GM23248 (cell line): ENCODE measurements around the gene C11orf16. TPM values are rescaled to one million over a fixed set of nuclear protein-coding genes. Genes with fewer than 3 reads are reported as not detected.

Experiments used
- DNase-seq: peaks from one replicate; pipeline ENCODE4 v3.0.0-alpha.2; 2015
- H2AFZ ChIP-seq: fragments of 200-600 bp; sonication (generic); 2 replicates; pipeline ENCODE4 v1.6.1; 2016; ENCODE audit warnings: antibody characterized with exemption
- H3F3A ChIP-seq: fragments of 200-600 bp; sonication (generic); 2 replicates; pipeline ENCODE4 v1.6.1; 2016; ENCODE audit warnings: mild to moderate bottlenecking, antibody characterized with exemption, mixed run types; ENCODE audit not compliant: insufficient read depth
- H3K27ac ChIP-seq: fragments of 200-600 bp; sonication (generic); 2 replicates; pipeline ENCODE4 v1.5.1; 2016; ENCODE audit warnings: mild to moderate bottlenecking
- H3K27me3 ChIP-seq: fragments of 200-600 bp; sonication (generic); replicated peaks from 2 replicates; pipeline ENCODE4 v1.6.1; 2016; ENCODE audit warnings: mild to moderate bottlenecking; ENCODE audit not compliant: insufficient read depth
- H3K36me3 ChIP-seq: fragments of 200-600 bp; sonication (generic); 2 replicates; pipeline ENCODE4 v1.6.1; 2016; ENCODE audit warnings: low read depth, mild to moderate bottlenecking
- H3K4me1 ChIP-seq: fragments of 200-600 bp; sonication (generic); 2 replicates; pipeline ENCODE4 v1.6.1; 2016; ENCODE audit warnings: mild to moderate bottlenecking; ENCODE audit not compliant: insufficient read depth
- H3K4me2 ChIP-seq: fragments of 200-600 bp; sonication (generic); one replicate; pipeline ENCODE4 v1.6.1; 2016; ENCODE audit warnings: mild to moderate bottlenecking; ENCODE audit not compliant: unreplicated experiment
- H3K4me3 ChIP-seq: fragments of 200-600 bp; sonication (generic); 2 replicates; pipeline ENCODE4 v1.5.1; 2016; ENCODE audit warnings: mild to moderate bottlenecking
- H3K79me2 ChIP-seq: fragments of 200-600 bp; sonication (generic); 2 replicates; pipeline ENCODE4 v1.6.1; 2016; ENCODE audit warnings: mild to moderate bottlenecking; ENCODE audit not compliant: insufficient read depth
- H3K9ac ChIP-seq: fragments of 200-600 bp; sonication (generic); 2 replicates; pipeline ENCODE4 v1.6.1; 2016; ENCODE audit warnings: mild to moderate bottlenecking
- H3K9me2 ChIP-seq: fragments of 200-600 bp; sonication (generic); 2 replicates; pipeline ENCODE4 v1.6.1; 2016; ENCODE audit warnings: mixed run types, mild to moderate bottlenecking, moderate library complexity; ENCODE audit not compliant: insufficient read depth
- H3K9me3 ChIP-seq: fragments of 200-600 bp; sonication (generic); one replicate; pipeline ENCODE4 v1.6.1; 2017; ENCODE audit warnings: low read depth
- H4K20me1 ChIP-seq: fragments of 200-600 bp; sonication (generic); 2 replicates; pipeline ENCODE4 v1.6.0; 2016; ENCODE audit not compliant: insufficient read depth
- EZH2 ChIP-seq: fragments of 200-600 bp; sonication (generic); IDR thresholded peaks from 2 replicates; pipeline ENCODE4 v1.6.1; 2018; ENCODE audit warnings: antibody characterized with exemption, mild to moderate bottlenecking; ENCODE audit not compliant: insufficient read depth, poor library complexity, severe bottlenecking
- EZH2phosphoT487 ChIP-seq: fragments of 200-600 bp; sonication (generic); IDR thresholded peaks from 2 replicates; pipeline ENCODE4 v1.6.1; 2018; ENCODE audit warnings: antibody characterized with exemption, moderate library complexity, mild to moderate bottlenecking, low read depth; ENCODE audit not compliant: insufficient read depth
- WGBS, 2 experiments: methylation state at CpG; one replicate each; pipeline ENCODE4 v1.1.6; 2015 to 2017; ENCODE audit warnings: low lambda C conversion rate in 2 of 2, low coverage in 1 of 2; ENCODE audit errors: missing lambda C conversion rate in 2 of 2; 5-methylcytosine and 5-hydroxymethylcytosine counted together
- in situ Hi-C: fragments of 300-500 bp; cut with MboI; formaldehyde crosslinking; loops from 2 replicates; pipeline ENCODE4 v1.15.0; 2020
- polyA plus RNA-seq: library from polyadenylated mRNA; unstranded; fragments of >200 nt; fragmentation: Nextera tagmentation; extraction: Ambion mirVana; gene quantifications from 2 replicates; pipeline ENCODE4 v1.2.1, GENCODE V29; 2016
- total RNA-seq: library from RNA; depleted of rRNA; stranded (reverse); fragments of >200 nt; shearing (Covaris generic); gene quantifications from 2 replicates; pipeline ENCODE4 v1.2.3, GENCODE V29; 2014

The C11orf16 gene
- total and polyA plus RNA-seq, 2 experiments from 2014 or later: not detected

- Histone ChIP-seq H3K27ac (no peak overlapping the region), H3K9me3 (no peaks in the 10 kb centered on the region), H3K9ac (peak overlapping the region; percentile 55), H3K79me2 (peaks cover 29% of the 10 kb centered on the region), H3K9me2 (no peaks in the 10 kb centered on the region), H3K4me1 (peaks cover 42% of the 10 kb centered on the region), H3F3A (peaks cover 14% of the 10 kb centered on the region), H4K20me1 (no peaks in the 10 kb centered on the region), H3K36me3 (no peaks in the 10 kb centered on the region), H3K4me3 (peak overlapping the region; percentile 69), H2AFZ (peak overlapping the region; percentile 89), H3K27me3 (no peaks in the 10 kb centered on the region), H3K4me2 (peak overlapping the region; percentile 82)
- DNase-seq: no peak
- in situ Hi-C loops: no loop called here
- 0 to 4% methylated on average over 10 to 18 of the region's 19 CpGs for WGBS, 2 experiments
- TF ChIP-seq EZH2 (no peak), EZH2phosphoT487 (no peak)
These were observed 22.1 kb downstream of the C11orf16 start for GRCh38 chr11:8910649-8911026.

DNA sequence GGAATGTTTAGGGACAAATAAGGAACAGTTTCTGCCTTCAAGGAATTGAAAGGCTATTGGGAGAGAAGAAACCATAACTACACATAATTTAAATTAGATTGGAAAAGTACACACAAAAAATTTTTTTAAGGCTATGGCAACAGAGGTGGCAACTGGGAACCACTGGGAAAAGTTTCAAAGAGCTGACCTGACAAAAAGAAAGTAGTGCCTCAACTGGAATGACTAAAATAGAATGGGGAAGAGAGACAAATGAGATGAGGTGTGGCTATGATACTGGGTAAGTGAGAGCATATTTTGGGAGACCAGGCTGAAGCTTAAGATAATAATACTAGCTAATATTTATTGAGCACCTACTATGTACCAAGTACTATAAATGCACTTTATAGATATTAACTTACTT lies 24.6 kb downstream of the C11orf16 start:
- Histone ChIP-seq H2AFZ (no peak overlapping the region), H3K79me2 (peaks cover 10% of the 10 kb centered on the region), H3K4me3 (no peak overlapping the region), H3K27me3 (no peaks in the 10 kb centered on the region), H3K27ac (no peak overlapping the region), H4K20me1 (no peaks in the 10 kb centered on the region), H3K9me2 (no peaks in the 10 kb centered on the region), H3K4me1 (peaks cover 45% of the 10 kb centered on the region), H3F3A (peaks cover 32% of the 10 kb centered on the region), H3K36me3 (no peaks in the 10 kb centered on the region), H3K9ac (no peak overlapping the region), H3K4me2 (no peak overlapping the region), H3K9me3 (no peaks in the 10 kb centered on the region)
- TF ChIP-seq EZH2 (no peak), EZH2phosphoT487 (no peak)
- in situ Hi-C loops: no loop called here
- no peak for DNase-seq

DNA sequence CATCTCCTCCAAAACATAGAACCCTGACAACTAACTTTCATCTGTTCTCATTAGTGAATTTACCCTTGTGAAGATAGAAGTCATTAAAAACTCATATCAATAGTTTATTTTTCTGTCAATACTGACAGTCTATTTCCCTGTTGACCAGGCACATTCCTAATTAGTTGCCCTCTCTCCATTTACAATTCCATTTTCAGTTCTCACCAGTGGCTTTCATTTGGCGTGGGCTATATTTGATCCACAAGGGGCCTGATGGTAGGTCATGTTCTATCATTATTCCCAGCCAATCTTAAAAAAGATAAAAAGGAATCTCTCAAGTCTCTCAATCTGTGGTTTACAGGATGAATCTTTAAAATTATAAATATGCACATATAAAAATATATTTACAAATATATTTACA lies 25.6 kb downstream of the C11orf16 start:
- WGBS, 2 experiments: 93 to 95% methylated on average over 1 of the region's 1 CpG
- no peaks in the 10 kb centered on the region for H4K20me1 ChIP-seq
- H3K27ac ChIP-seq: peak overlapping the region; percentile 64
- no peak overlapping the region for H3K9ac ChIP-seq
- DNase-seq: no peak
- H3K36me3 ChIP-seq: no peaks in the 10 kb centered on the region
- H3K4me2 ChIP-seq: peak overlapping the region; percentile 56
- H3K4me3 ChIP-seq: no peak overlapping the region
- H2AFZ ChIP-seq: no peak overlapping the region
- H3K79me2 ChIP-seq: peaks cover 5% of the 10 kb centered on the region
- in situ Hi-C loops: no loop called here
- peaks cover 32% of the 10 kb centered on the region for H3F3A ChIP-seq
- H3K9me3 ChIP-seq: no peaks in the 10 kb centered on the region
- no peaks in the 10 kb centered on the region for H3K9me2 ChIP-seq
- H3K27me3 ChIP-seq: no peaks in the 10 kb centered on the region
- H3K4me1 ChIP-seq: peaks cover 40% of the 10 kb centered on the region
- TF ChIP-seq EZH2phosphoT487 (no peak), EZH2 (no peak)

DNA sequence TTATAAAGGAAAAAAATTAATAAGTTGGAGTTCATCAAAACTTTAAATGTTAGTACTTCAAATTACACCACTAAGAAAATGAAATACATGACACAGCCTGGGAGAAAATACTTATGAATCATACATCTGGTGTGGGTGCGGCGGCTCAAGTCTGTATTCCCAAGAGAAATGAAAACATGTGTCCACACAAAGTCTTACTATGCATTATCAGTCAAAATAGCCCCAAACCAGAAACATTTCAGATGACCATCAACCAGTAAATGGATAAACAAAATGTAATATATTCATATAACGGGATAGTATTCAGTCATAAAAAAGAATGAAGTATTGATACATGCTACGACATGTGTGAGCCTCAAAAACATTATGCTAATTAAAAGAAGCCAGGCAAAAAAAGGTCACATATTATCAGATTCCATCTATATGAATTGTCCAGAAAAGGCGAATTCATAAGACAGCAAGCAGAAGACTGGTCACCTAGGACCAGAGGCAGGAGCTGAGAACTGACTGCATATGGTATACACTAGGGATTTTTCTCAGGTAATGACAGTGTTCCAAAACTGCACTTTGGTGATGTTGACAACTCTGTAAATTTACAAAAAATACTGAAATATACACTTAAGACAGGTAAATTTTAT lies 27.1 kb downstream of the C11orf16 start:
- Histone ChIP-seq H3K27me3 (no peaks in the 10 kb centered on the region), H3K9me2 (no peaks in the 10 kb centered on the region), H4K20me1 (no peaks in the 10 kb centered on the region), H3K79me2 (no peaks in the 10 kb centered on the region), H3F3A (peaks cover 32% of the 10 kb centered on the region), H3K4me1 (peaks cover 40% of the 10 kb centered on the region), H3K27ac (peak overlapping the region; percentile 64), H3K36me3 (no peaks in the 10 kb centered on the region), H3K4me2 (peak overlapping the region; percentile 56), H3K9ac (peak overlapping the region; percentile 28), H2AFZ (no peak overlapping the region), H3K9me3 (no peaks in the 10 kb centered on the region), H3K4me3 (0 out of 2 replicates have a peak overlapping the region, but pooled peaks have one; percentile 18)
- TF ChIP-seq EZH2phosphoT487 (no peak), EZH2 (no peak)
- WGBS, 2 experiments: 16 to 20% methylated on average over 5 of the region's 5 CpGs
- in situ Hi-C loops: no loop called here
- peak; percentile 96 for DNase-seq
